GM19043 (cell line): ENCODE measurements around the gene HMGN1.
"Not testable (repeated sequence)": the region's sequence is repeated elsewhere in the genome, so short reads cannot be mapped to it uniquely, and the experiment has no call there.

Source experiments
- ATAC-seq: cut with Tn5 transposase; IDR thresholded peaks from one replicate; pipeline ENCODE4 v1.9.1; 2021; ENCODE audit warnings: low read depth; ENCODE audit not compliant: unreplicated experiment

HMGN1 gene

DNA sequence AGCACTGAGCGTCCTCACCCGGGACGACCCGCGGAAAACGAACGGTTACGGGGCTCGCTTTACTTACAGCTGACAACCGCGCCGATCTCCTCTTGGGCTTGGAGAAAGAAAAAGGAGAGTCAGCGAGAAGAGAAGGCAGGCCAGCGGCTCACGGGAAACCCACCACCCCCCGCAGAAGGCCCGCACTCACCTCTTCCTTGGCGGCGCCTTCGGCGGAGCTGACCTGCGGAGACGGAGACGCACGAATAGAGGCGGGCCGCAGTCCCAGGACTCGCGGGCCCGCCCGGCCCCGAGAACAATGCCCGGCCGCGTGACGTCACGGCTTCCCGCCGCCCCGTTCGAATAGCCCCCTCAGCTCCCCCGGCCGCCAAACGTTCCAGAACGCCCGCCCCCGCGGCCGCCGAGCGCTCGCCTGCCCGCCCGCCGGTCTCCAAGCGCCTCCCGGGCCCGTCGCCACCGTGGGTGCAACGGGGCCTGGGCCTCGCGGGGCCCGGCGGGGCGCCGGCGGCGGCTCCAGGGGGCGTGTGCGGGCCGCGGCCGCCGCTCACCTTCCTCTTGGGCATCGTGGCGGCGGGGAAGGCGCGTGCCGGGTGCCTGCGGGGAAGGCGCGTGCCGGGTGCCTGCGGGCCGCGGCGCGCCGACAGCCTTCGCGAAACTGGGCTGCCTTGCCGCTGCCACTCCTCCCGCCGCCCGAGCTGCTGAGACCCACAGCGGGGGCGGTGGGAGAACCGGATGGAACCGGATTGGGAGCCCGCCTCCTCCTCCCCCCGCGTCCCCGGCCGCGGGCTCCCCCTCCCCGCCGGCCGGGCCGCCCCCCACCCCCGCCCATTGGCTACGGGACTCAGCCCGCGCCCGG lies at the start of gene HMGN1:
TSS of gene HMGN1 (minus strand) at position 734 of the 856 bp plus-strand sequence. CDS start at position 563, 171 bp downstream.
- ATAC-seq = peak; percentile 39

GRCh38 chr21:39397646-39398385 lies 48.9 kb upstream of the HMGN1 start:
- no peak for ATAC-seq

- ATAC-seq = no peak
These were observed 44.1 kb upstream of the HMGN1 start for GRCh38 chr21:39392981-39393380.

DNA sequence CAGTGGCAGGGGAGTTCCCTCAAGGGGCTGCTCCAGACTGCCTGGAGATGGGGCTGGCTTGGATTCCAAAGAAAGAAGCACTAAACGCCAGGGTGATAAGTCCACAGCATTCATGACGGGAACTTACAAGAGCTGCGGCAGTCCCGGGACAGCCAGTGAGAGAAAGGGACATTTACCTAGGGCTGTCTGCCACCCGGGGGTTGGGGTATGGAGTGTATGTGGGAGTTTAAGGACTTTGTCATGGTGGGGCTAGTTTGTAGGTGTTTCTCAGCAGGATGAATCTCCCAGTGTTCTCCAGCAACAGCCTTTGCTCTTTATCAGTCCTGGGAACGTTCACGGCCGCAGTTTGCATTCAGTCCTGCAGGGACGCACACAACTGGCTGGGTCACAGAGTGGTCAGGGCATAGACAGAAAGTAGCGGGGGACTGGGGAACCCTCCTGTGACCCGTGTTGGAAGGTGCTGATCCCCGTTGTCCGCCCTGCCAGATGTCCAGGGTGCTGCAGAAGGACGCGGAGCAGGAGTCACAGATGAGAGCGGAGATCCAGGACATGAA lies 41.4 kb upstream of the HMGN1 start:
- no peak for ATAC-seq

GRCh38 chr21:39388811-39389155 lies 39.9 kb upstream of the HMGN1 start:
- no peak for ATAC-seq

GRCh38 chr21:39388038-39388810 lies 39.3 kb upstream of the HMGN1 start:
- peak; percentile 72 for ATAC-seq

DNA sequence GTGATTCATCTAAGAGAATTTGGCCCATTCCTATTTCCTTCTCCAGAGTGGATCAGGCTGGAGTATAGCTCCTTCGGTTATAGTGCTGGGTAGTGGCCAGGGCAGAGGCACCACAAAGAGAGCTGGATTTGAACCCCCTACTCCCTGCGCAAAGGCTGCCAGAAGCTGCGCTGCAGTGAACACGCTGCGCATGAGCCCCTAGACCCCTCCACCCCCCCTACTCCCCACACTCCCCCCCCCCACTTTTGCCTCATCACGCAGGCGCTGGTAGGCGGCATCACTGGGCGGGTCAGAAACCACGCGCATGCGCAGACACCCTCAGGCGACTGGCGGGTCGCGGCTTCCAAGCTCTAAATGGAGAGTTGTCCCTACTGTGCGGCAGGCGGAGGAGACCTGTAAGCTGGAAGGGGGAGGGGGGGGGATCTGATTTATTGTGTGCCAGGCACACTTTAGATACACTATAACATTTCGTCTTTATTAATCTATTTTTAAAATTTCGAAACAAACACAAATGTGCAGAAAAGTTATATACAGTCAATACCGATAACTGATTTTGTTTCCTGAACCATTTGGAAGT lies 38.7 kb upstream of the HMGN1 start:
- no peak for ATAC-seq

DNA sequence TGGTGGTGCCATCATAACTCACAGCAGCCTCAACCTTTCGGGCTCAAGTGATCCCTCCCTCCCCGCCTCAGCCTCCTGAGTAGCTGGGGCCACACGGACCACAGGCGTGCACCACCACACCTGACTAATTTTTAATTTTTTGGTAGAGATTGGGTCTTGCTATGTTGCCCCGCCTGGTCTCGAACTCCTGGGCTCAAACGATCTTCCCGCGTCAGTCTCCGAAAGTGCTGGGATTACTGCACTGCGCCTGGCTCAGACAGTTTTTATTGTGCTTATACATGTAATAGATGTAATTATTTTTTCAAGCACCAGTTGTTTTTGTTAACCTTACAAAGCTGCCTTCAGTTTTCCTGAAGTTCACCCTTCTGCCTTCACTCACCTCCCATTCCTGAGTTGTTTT lies 38.0 kb upstream of the HMGN1 start:
- no peak for ATAC-seq

DNA sequence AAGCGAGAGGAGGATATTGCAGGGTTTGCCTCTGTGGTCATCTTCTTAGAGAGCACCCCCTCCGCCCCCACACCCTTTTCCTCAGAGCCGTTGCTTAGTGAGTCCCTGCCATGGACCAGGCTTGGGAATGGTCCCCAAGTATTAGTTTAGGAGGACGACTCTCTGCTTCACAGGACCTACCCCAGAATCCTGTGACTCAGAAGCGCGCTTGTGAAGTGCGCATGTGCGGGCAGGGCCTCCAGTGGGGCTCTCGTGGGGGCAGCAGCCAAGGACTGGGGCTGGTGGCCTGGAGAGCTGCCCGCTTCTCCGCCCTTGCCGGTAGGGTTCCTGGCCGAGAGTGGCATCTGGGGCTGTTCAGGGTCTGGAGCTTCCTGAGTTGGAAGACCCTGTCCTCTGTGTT lies 37.3 kb upstream of the HMGN1 start:
- no peak for ATAC-seq

- ATAC-seq = peak; percentile 38
These were observed 36.6 kb upstream of the HMGN1 start for GRCh38 chr21:39385299-39386145.

GRCh38 chr21:39384674-39385298 lies 35.9 kb upstream of the HMGN1 start:
- no peak for ATAC-seq

DNA sequence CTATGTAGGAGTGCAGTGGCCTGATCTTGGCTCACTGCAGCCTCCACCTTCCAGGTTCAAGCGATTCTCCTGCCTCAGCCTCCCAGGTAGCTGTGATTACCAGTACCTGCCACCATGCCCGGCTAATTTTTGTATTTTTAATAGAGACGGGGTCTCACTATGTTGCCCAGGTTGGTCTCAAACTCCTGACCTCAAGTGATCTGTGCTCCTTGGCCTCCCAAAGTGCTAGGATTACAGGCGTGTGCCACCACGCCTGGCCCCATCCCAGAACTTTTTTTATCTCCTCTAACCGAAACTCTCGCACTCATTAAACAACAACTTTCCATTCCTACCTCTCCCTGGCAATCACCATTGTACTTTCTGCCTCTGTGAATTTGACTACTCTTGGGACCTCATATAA lies 33.2 kb upstream of the HMGN1 start:
- not testable (repeated sequence) for ATAC-seq

- ATAC-seq = no peak
These were observed 32.1 kb upstream of the HMGN1 start for GRCh38 chr21:39381009-39381408.

DNA sequence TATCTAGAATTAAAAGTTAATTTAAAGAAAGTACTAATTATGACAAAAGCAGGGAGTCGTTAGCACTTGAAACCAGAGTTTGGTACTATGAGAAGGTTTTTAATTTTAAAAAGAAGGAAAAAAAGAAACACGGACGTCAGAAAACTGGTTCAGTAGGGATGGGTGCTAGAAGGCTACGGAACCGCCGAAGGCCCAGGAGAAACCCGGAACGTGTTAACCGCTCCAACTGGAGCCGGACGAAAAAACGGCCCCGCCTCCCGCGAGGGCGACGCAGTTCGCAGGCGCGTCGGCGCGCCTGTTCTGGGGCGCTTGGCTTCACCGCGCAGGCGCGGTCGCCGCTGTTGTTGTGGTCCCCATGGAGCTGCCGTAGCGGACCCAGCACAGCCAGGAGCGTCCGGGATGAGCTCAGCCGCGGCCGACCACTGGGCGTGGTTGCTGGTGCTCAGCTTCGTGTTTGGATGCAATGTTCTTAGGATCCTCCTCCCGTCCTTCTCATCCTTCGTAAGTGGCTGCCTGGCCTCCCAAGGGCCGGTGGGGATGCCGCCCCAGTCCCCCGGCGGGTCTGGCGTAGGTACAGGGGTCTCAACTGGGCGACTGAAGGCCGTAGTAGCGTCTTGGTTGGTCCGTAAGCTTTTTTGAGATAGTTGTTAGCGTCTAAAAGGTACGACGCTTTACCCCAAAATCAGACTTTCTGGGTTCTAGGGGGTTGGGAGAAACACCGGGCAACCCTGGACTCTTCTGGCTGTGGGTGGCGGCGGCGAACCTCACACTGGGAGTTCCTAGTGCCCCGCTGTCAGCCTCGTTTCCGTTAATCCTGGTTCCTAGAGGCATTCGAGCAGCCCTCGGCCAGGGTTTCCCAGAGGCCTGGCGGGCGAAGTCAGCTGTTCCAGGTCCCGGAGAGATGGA lies 31.4 kb upstream of the HMGN1 start:
- peak; percentile 97 for ATAC-seq

- no peak for ATAC-seq
These were observed 28.7 kb upstream of the HMGN1 start for GRCh38 chr21:39377444-39378050.

DNA sequence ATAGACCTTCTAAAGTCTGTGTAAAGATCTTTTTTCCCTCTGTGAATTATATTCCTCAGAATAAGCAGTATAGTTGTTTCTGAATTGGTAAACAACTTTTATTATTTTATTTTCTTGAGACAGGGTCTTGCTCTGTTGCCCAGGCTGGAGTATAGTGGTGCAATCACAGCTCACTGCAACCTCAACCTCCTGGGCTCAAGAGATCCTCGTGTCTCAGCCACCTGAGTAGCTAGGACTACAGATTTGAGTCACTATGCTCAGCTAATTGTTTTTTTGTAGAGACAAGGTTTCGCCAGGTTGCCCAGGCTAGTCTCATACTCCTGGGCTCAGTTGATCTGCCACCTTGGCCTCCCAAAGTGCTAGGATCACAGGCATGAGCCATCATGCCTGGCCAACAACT lies 26.6 kb upstream of the HMGN1 start:
- no peak for ATAC-seq

- no peak for ATAC-seq
These were observed 25.2 kb upstream of the HMGN1 start for GRCh38 chr21:39374046-39374445.

DNA sequence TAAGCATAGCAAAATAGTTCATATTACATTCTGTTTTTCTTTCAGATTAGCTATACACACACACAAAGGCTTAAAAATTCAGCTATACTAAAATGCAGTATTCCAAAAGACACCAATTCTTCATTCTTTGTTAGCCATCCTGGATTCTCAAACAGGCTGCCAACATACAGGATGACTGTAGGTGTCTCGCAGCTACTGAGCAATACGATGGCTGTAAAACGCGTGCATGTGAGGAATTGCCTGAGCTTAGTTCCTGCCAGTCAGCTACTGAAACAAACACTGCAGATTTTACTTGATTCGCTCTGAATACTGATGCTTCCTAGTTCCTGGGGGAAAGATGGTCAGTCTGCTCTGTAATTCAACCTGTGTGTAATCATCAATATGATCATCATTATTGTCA lies 24.7 kb upstream of the HMGN1 start:
- no peak for ATAC-seq
